Neural cell (in vitro differentiated cells): ENCODE measurements around the gene GRHL3. TPM values are rescaled to one million over a fixed set of nuclear protein-coding genes. Genes with fewer than 3 reads are reported as not detected.

Experiments
- H2AFZ ChIP-seq: fragments of 200-600, 300-800 bp; sonication (generic), shearing (Covaris generic); 2 replicates; pipeline ENCODE4 v1.6.0; 2014; ENCODE audit warnings: low read depth, mild to moderate bottlenecking, antibody characterized with exemption, low read length, moderate library complexity
- H3F3A ChIP-seq: fragments of 200-600 bp; shearing (Covaris generic); 2 replicates; pipeline ENCODE4 v1.6.1; 2016; ENCODE audit warnings: mild to moderate bottlenecking, moderate library complexity, mixed read lengths, antibody characterized with exemption, low read length; ENCODE audit not compliant: insufficient read depth, poor library complexity, severe bottlenecking
- H3K27ac ChIP-seq: fragments of 200-600, 300-800 bp; sonication (generic), shearing (Covaris generic); 2 replicates; pipeline ENCODE4 v1.5.1; 2014; ENCODE audit warnings: mild to moderate bottlenecking, low read length, moderate library complexity
- H3K27me3 ChIP-seq: fragments of 300-800, 200-600 bp; sonication (generic), shearing (Covaris generic); 2 replicates; pipeline ENCODE4 v1.6.0; 2014; ENCODE audit warnings: mild to moderate bottlenecking, low read depth, low read length, moderate library complexity; ENCODE audit not compliant: insufficient read depth
- H3K36me3 ChIP-seq: fragments of 300-800, 200-600 bp; sonication (generic), shearing (Covaris generic); 2 replicates; pipeline ENCODE4 v1.5.1; 2014; ENCODE audit warnings: mild to moderate bottlenecking, antibody characterized with exemption, low read length, moderate library complexity; ENCODE audit not compliant: insufficient read depth
- H3K4me2 ChIP-seq: fragments of 300-800, 200-600 bp; sonication (generic), shearing (Covaris generic); 2 replicates; pipeline ENCODE4 v1.6.0; 2014; ENCODE audit warnings: mild to moderate bottlenecking, low read length
- H3K4me3 ChIP-seq: fragments of 300-800, 200-600 bp; sonication (generic), shearing (Covaris generic); 2 replicates; pipeline ENCODE4 v1.5.1; 2014; ENCODE audit warnings: mild to moderate bottlenecking, low read length, moderate library complexity
- H3K79me2 ChIP-seq: fragments of 200-600 bp; shearing (Covaris generic); replicated peaks from 2 replicates; pipeline ENCODE4 v1.6.0; 2014; ENCODE audit warnings: mild to moderate bottlenecking, low read length, moderate library complexity; ENCODE audit not compliant: insufficient read depth
- H3K9ac ChIP-seq: fragments of 300-800, 200-600 bp; sonication (generic), shearing (Covaris generic); 2 replicates; pipeline ENCODE4 v1.6.1; 2016; ENCODE audit warnings: mild to moderate bottlenecking, low read length, mixed read lengths
- H3K9me2 ChIP-seq: fragments of 200-600 bp; shearing (Covaris generic); 2 replicates; pipeline ENCODE4 v1.6.1; 2016; ENCODE audit warnings: mild to moderate bottlenecking, low read length, mixed read lengths; ENCODE audit not compliant: insufficient read depth
- H3K9me3 ChIP-seq: fragments of 200-600, 300-800 bp; sonication (generic), shearing (Covaris generic); 2 replicates; pipeline ENCODE4 v1.6.1; 2016; ENCODE audit warnings: mild to moderate bottlenecking, mixed run types, low read length, moderate library complexity, mixed read lengths
- H4K20me1 ChIP-seq: fragments of 200-600 bp; shearing (Covaris generic); 2 replicates; pipeline ENCODE4 v1.6.1; 2016; ENCODE audit warnings: mild to moderate bottlenecking, mixed run types; ENCODE audit not compliant: insufficient read depth
- CTCF ChIP-seq: fragments of 450-650 bp; IDR thresholded peaks from 2 replicates; pipeline ENCODE4 v1.5.1; 2014; ENCODE audit warnings: antibody characterized with exemption, mild to moderate bottlenecking, moderate library complexity; ENCODE audit not compliant: poor library complexity, severe bottlenecking
- EP300 ChIP-seq: fragments of 450-650 bp; conservative IDR thresholded peaks from 2 replicates; pipeline ENCODE4 v1.6.1; 2014; ENCODE audit warnings: antibody characterized with exemption, mild to moderate bottlenecking, moderate library complexity; ENCODE audit not compliant: poor library complexity, severe bottlenecking
- EZH2 ChIP-seq: fragments of 200-600, 300-800 bp; shearing (Covaris generic), sonication (generic); IDR thresholded peaks from 2 replicates; pipeline ENCODE4 v1.6.1; 2014; ENCODE audit warnings: antibody characterized with exemption, low read length, borderline replicate concordance, mild to moderate bottlenecking; ENCODE audit not compliant: insufficient read depth, poor library complexity, severe bottlenecking
- MXI1 ChIP-seq: fragments of 450-650 bp; conservative IDR thresholded peaks from 2 replicates; pipeline ENCODE4 v1.6.1; 2014; ENCODE audit warnings: antibody characterized with exemption, mild to moderate bottlenecking; ENCODE audit not compliant: poor library complexity, severe bottlenecking
- POLR2AphosphoS5 ChIP-seq: IDR thresholded peaks from 2 replicates; pipeline ENCODE4 v1.6.1; 2012
- RAD21 ChIP-seq: fragments of 450-650 bp; conservative IDR thresholded peaks from 2 replicates; pipeline ENCODE4 v1.6.1; 2014; ENCODE audit warnings: antibody characterized with exemption, mild to moderate bottlenecking, moderate library complexity
- REST ChIP-seq: IDR thresholded peaks from 2 replicates; pipeline ENCODE4 v1.6.1; 2012; ENCODE audit warnings: borderline replicate concordance
- SMC3 ChIP-seq: fragments of 450-650 bp; conservative IDR thresholded peaks from 2 replicates; pipeline ENCODE4 v1.6.1; 2014; ENCODE audit warnings: antibody characterized with exemption, mild to moderate bottlenecking, moderate library complexity; ENCODE audit not compliant: poor library complexity
- TAF1 ChIP-seq: IDR thresholded peaks from 2 replicates; pipeline ENCODE4 v1.6.1; 2012; ENCODE audit warnings: low read depth
- polyA plus RNA-seq: library from polyadenylated mRNA; depleted of rRNA; stranded (reverse); fragments of >200 nt; gene quantifications from 2 replicates; pipeline ENCODE4 v1.2.3, GENCODE V29; 2014

The GRHL3 gene
- polyA plus RNA-seq, 1 donor from 2014 or later = not detected

DNA sequence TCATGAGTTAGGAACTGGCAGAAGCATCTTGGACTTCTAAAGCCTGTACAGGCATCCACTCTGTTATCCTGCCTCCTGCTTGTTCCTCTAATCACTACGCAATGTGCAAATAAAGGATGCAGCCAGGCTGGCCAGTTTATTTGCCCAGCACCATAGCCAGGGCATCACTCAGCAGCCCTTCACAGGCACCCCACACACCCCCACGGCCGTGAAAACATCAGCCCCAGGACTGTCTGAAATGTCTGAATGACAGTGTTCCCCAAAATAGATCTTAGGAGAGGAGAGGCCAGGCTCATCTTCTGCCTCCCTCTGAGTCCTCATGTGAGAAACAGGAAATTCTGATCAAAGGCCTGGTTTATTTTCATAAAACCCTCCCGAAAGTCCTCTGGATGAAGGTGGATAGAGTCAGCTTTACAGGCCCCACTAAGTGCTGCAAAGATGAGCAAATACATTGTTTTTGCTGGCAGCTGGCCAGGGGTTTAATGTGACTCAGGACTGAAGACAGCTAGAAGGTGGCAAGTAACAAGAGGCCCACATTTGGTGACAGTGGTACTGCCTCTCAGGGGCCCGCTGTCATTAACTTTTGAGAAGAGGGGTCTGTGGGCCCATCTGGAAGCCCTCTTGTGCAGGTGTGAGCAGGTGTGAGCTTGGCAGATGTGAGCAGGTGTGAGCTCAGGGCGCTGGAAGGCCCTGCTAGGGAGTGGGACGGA, 32.9 kb downstream of the GRHL3 start:
- H3K36me3 ChIP-seq = no peaks in the 10 kb centered on the region
- no peak overlapping the region for H3K27ac ChIP-seq
- no peaks in the 10 kb centered on the region for H3F3A ChIP-seq
- no peaks in the 10 kb centered on the region for H3K9me2 ChIP-seq
- H3K4me3 ChIP-seq = no peak overlapping the region
- H3K79me2 ChIP-seq = no peaks in the 10 kb centered on the region
- no peaks in the 10 kb centered on the region for H4K20me1 ChIP-seq
- H3K27me3 ChIP-seq = no peaks in the 10 kb centered on the region
- no peak overlapping the region for H3K9ac ChIP-seq
- TF ChIP-seq POLR2AphosphoS5 (no peak), EP300 (no peak), TAF1 (no peak), CTCF (no peak), REST (no peak), SMC3 (no peak), RAD21 (no peak), MXI1 (no peak), EZH2 (no peak)
- H2AFZ ChIP-seq = no peak overlapping the region
- H3K4me2 ChIP-seq = no peak overlapping the region
- no peaks in the 10 kb centered on the region for H3K9me3 ChIP-seq

GRCh38 chr1:24353292-24353891, 34.2 kb downstream of the GRHL3 start:
- Histone ChIP-seq H3F3A (no peaks in the 10 kb centered on the region), H3K79me2 (no peaks in the 10 kb centered on the region), H4K20me1 (no peaks in the 10 kb centered on the region), H3K9ac (no peak overlapping the region), H3K9me3 (no peaks in the 10 kb centered on the region), H3K36me3 (no peaks in the 10 kb centered on the region), H3K9me2 (no peaks in the 10 kb centered on the region), H2AFZ (no peak overlapping the region), H3K27ac (no peak overlapping the region), H3K4me3 (no peak overlapping the region), H3K27me3 (no peaks in the 10 kb centered on the region), H3K4me2 (no peak overlapping the region)
- TF ChIP-seq REST (no peak), TAF1 (no peak), CTCF (no peak), RAD21 (no peak), POLR2AphosphoS5 (no peak)
